ENCODE results near the gene CFAP251.

The CFAP251 gene

GRCh38 chr12:122003651-122004611 lies 85.5 kb downstream of the CFAP251 start:
- in situ Hi-C loops (cut with HindIII; ENCODE audit: low sequenced_read_pairs) = no loop called here
- DNase-seq (ENCODE audit: low read depth, low spot score) = no peak
- H3K4me3 ChIP-seq (ENCODE audit: low read depth, low read length) = no peak overlapping the region
- no peak for TF ChIP-seq CTCF (IDR thresholded peaks at IDR 0.05; ENCODE audit: low read depth, low read length)

- DNase-seq (ENCODE audit: low read depth, low spot score) = no peak
- in situ Hi-C loops (cut with HindIII; ENCODE audit: low sequenced_read_pairs) = no loop called here
- H3K4me3 ChIP-seq (ENCODE audit: low read depth, low read length) = no peak overlapping the region
- no peak for TF ChIP-seq CTCF (IDR thresholded peaks at IDR 0.05; ENCODE audit: low read depth, low read length)
Observed at GRCh38 chr12:122004633-122005071, 86.3 kb downstream of the CFAP251 start.

GRCh38 chr12:122005252-122005776 lies 86.9 kb downstream of the CFAP251 start:
- in situ Hi-C loops (cut with HindIII; ENCODE audit: low sequenced_read_pairs) = no loop called here
- TF ChIP-seq CTCF (IDR thresholded peaks at IDR 0.05; ENCODE audit: low read depth, low read length) = no peak
- DNase-seq (ENCODE audit: low read depth, low spot score) = no peak
- no peak overlapping the region for H3K4me3 ChIP-seq (ENCODE audit: low read depth, low read length)

- no peak for TF ChIP-seq CTCF (IDR thresholded peaks at IDR 0.05; ENCODE audit: low read depth, low read length)
- no peak for DNase-seq (ENCODE audit: low read depth, low spot score)
- no peak overlapping the region for H3K4me3 ChIP-seq (ENCODE audit: low read depth, low read length)
- in situ Hi-C loops (cut with HindIII; ENCODE audit: low sequenced_read_pairs) = no loop called here
Observed at GRCh38 chr12:122006186-122006926, 88.0 kb downstream of the CFAP251 start.

GRCh38 chr12:122009741-122010140 lies 91.3 kb downstream of the CFAP251 start:
- TF ChIP-seq CTCF (IDR thresholded peaks at IDR 0.05; ENCODE audit: low read depth, low read length) = no peak
- no peak for DNase-seq (ENCODE audit: low read depth, low spot score)
- in situ Hi-C loops (cut with HindIII; ENCODE audit: low sequenced_read_pairs) = no loop called here
- H3K4me3 ChIP-seq (ENCODE audit: low read depth, low read length) = no peak overlapping the region

- no peak for DNase-seq (ENCODE audit: low read depth, low spot score)
- no peak overlapping the region for H3K4me3 ChIP-seq (ENCODE audit: low read depth, low read length)
- in situ Hi-C loops (cut with HindIII; ENCODE audit: low sequenced_read_pairs) = no loop called here
- no peak for TF ChIP-seq CTCF (IDR thresholded peaks at IDR 0.05; ENCODE audit: low read depth, low read length)
Observed at GRCh38 chr12:122012184-122012583, 93.8 kb downstream of the CFAP251 start.

Measured in astrocyte of the spinal cord (primary cell).